DMS153 treated with DMSO at 0.1 percent for 48 hours (cell line): ENCODE data around the gene MIPOL1.
A peak's percentile ranks its signal among the peaks of the same experiment; 100 is the strongest.

Source experiments
- DNase-seq: peaks from one replicate; lab custom pipeline; 2025; ENCODE audit not compliant: unreplicated experiment; lab: John Stamatoyannopoulos, UW

The MIPOL1 gene

DNA sequence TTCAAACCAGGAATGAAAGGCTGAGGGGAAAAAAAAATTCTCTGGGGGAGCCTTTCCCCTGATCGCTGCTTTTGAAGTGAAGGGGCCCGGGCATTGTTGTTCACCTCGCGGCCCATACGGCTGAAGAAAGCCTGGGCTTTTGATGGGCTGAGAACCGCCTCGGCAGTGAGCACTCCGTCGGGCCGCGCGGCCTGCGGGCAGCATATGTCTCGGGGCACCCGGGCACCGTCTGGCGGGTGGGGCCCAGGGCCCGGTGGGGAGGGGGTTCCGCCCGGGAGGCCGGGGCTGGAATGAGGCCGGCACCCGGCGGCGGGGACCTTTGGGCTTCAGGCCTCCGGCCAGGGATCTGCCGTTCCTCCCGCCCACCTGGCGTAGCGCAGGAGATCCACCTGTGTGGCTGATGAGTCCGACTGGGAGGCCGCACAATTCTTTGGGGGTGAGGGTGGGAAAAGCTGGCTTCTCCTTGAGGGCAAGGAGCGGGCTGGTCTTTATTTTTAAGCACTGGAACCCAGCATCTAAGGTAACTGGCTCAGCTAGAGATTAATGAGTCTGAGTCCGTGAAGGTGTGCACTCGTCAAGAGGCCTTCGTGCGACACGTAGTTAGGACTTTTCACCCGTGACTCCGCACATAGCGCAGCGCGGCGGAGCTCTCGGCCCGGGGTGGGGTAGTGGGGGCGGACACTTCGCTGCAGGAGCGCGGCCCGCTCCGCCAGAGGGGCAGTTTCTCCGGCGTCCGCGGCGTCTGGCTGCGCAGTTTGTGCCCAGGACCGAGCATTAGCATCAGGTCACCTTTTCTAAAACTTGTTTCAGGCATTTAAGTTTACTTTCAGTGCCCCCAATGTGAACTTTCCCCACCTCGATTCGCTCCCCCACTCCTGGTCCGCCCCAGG, 386.7 kb downstream of the MIPOL1 start:
- peak; percentile 73 for DNase-seq

DNA sequence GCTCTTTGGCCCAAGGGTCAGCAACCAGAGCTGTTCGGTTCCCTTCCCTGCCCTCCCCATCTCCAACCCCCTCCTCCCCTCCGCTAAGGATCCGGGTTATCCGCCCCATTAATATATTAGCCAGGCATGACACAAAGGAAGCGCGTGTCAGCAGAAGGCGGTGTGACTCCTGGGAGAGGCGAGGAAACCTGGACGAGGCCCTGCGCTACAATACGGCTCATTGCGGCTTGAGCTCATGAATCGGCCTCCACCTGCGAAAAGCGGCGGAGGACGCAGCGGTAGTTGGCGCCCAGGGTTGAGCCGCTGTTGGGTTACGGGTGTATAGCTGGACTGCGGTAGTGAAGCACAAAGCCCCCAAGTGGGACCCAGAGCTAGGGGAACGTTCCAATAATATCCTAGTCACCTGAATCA, 387.4 kb downstream of the MIPOL1 start:
- DNase-seq: peak; percentile 66

DNA sequence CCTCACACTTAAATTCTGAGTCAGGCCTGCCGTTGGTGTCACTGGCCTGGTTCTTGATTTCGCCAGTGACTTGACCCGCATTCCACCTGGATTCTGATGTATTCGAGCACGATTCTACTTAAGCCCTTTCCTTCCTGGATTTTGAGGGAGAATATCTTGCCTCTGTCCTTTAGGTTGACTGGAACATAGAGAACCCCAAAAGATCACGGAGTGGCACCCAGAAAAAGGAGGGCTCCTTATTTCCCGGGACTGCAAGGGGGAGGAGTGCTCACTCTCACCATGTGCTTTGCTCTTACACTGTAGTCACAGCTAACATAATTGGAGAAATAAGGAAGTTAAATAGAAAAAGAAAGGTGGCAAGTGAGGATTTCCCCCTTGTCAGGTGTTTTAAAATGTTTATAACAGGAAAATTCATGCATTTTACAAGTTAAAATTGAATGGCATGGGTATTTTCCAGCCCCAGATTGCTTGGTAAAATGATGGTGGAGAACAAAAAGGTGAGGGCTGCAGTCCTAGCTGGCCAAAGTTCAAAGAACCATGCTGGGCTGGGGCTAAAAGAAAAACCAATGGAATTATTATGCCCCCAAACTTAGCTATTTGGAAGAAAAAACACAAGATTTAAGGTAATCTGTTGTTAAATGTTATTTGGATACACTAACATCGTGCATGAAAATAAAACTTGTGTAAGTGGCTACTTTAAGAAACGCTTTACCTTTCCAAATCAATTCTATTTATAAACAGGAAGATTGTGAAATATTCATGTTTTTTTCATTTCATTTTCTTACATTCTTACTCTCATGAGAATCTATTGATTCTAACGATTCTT, 388.4 kb downstream of the MIPOL1 start:
- DNase-seq: peak; percentile 76

DNA sequence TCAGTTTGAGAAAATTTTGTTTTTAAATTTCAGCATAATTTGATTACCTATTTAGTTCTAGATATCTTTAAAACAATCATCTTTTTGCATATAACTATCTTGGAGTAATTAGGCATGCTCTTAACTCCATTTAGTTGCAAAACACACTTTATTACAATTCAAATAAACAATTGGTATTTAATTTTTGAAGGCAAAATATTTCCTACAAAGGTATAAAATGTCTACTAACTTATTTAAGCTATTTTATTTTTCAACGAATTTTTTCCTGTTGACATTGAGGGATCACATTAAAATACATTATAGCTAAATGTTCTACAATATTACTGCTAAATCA, 389.0 kb downstream of the MIPOL1 start:
- DNase-seq: no peak

DNA sequence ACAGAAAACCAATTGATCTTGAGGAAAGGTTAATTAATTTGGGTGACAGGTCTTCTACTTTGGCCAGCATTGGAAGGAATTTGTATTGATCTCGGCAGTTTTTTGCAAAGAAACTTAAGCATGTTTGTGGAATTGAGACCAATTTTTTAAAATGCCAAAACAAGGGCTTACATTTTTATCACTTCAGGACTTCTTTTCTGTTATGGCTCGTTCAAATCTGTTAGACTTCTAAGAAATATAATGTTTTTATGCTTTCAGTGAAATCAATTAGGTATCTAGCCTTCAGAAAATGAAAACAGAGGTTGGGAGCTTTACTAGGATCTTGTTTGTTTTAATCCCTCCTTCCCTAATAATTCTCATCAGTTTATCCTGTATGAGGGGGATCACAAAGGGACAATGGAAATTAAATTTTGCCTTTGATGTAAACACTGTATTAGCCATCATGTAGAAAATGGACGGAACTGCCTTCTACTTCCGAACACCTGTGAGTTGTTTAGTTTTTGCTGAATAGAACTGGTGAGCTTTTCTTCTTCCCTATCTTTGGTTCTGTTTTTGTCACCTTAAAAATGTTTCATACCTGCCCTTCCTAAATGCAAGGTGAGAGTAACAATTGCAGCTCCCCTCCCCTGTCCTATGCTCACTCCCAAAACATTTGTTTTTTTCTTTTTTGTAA, 389.5 kb downstream of the MIPOL1 start:
- peak; percentile 48 for DNase-seq

DNA sequence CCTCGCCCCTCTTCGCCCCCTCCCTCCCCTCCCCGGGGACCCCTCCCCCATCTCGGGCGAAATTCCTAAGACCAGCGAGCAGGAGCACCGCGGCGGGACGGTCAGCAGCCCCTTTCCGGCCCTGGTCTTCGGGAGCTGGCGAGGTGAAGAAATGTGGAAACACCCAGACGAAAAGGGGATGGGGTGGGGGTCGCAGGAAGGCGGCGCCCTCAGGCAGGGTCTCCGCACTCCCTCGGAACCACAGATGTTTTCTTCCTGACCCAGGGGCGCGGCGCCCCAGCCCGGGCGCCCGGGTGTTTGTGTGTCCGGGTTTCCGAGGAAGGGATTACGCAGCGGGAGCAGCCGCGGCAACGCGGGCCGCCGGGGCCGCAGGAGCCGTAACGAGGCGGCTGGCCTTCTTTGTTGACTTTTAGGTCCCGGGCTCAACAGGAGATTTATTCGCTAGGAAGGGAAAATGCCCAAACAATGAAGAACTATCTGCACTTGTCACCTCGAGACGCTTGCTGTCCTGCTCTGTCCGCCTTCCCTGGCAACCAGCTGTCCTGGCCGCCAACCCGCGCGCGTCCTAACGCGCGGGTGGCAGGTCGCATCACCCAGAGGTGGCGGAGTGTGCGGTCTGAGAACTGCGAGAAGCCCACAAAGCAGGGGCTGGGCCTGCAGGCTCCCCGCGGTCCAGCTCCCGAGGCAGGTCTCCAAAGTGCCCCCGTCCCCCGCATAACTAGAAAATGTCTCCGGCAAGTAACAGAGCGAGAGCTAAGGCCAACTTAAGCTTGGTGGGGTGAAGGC, 390.3 kb downstream of the MIPOL1 start:
- peak; percentile 73 for DNase-seq

DNA sequence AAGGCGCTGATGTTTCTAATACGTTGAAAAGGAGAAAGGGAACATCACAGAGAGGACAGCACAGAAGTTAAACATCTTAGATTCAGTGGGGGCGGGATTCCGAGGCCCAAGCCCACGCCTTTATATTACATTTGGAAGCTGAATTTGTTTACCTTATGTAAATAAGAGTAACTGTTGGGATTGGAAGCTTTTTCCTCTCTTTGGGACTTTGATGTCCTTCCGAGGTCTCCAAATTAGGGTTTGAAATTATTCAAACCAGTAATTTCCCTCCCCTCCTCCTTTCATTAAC, 390.9 kb downstream of the MIPOL1 start:
- peak; percentile 73 for DNase-seq

DNA sequence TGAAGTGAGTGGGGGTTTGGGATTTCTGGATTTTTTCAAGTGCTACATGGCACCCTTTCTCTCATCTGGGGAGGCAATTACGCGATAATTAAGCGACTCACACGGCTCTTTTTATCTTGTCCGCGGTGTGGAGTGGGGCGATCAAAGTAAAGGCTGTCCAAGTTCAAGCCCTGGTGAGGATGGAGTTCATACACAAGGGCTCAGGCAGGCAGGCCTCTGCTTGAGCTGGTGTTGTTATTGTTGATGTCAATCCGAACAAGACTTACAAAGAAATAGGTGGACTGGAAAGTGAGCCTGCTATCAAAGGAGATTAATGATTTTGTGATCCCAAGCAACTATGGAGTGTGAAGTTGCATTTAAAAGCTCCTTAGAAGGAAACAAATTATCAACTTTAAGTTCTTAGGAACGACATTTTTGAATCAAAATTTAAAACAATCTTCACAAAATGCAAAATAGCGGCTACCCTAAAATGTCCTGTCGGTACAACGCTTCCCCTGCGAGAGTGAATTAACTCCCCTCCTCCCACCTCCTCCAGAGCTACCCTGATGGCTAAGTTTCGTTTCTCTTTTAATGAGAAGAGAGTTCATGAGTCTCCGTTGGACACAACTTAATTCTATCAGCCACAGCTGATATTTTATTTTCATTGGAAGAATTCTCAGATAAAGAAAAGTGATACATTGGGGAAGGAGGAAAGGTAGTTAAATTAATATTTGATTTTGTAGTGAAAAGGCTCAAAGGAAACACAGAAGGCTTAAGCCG, 391.4 kb downstream of the MIPOL1 start:
- peak; percentile 69 for DNase-seq

DNA sequence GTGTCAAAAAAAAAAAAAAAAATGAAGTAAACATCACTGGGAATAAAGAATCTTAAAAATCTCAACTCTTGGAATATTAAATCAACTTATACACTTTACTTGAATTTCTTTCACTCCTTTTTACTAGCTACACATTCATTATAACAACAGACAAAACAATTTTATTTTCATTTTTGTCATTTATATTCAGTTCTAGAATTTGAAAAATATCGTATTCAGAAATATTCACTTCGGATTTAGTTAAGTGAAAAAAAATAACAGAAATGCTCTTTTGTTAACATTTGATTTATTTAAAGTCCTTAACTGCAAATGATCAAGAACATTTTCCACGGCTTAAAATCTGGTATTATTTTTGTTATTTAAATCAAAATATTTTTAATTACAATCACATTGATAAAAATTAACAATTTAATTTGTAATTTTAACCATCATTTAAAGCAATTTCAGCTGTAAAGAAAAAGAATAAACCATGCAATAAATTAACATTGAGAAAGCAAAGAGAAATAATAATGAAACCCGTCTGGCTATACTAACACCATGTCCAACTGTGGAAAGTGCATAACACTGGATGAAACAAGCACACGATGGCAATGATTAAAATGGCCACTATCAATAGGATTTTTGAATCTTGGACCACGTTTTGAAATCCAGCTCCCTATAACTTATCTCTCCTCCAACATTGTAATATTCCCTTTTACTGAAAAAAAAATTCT, 392.1 kb downstream of the MIPOL1 start:
- peak; percentile 58 for DNase-seq

DNA sequence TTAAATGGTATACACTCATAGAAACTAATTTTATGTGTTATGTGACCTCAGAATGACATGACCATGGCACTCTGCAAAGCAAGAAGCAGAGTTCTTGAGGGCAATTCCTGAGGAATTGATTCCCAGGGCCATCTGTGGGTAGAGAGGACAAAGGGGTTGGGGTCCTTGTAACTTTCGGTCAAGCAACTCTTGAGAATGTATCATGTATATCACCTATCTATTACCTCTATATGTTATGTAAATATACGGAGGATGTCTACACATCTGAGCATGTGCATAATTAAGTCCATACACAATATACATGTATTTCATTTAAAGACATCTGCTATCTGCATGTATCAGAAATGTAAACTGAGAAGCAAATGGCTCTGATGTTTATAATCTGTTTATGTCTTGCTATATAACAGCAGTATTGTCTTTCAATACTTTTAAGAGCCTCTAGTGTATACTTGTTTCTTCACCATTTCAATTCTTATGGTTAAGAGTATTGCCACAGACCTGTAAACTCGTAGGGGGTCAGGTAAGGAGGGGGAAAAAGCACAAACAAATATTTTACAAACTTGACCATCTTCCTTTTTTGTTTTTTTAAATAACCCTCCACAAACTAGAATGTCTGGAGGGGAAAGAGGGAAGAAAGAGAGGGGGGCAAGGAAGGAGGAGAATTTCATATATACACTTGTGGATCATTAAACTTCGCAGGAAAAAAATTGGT, 392.8 kb downstream of the MIPOL1 start:
- DNase-seq: peak; percentile 73

DNA sequence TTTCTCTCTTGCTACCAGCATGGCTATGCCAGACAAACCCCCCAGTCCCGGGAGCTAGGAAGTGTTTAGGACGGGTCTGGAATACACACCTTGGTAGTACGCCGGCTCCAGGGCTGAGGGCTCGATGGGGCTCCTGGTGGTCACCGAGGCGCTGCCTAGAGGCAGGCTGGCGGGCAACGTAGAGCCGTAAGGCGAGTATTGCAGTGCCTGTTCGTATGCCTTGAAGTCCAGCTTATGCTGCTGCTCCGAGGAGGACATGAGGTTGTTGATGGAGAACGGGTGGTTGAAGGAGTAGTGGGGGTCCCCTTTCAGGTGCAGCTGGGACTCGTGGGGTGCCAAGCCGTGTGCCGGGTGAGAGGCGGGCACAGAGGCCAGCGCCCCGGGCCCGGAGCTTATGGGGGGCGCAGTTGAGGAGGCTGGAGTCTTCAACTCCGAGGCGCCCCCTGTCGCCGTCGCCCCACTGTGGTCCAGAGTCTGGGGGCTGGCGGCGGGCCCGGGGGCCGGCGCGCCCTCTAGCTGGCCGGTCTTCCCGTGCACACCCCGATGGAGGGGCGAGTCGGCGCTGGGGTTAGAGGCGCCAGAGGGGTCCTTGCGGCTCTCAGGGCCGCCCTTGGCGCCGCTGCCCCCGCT, 393.7 kb downstream of the MIPOL1 start:
- peak; percentile 66 for DNase-seq

DNA sequence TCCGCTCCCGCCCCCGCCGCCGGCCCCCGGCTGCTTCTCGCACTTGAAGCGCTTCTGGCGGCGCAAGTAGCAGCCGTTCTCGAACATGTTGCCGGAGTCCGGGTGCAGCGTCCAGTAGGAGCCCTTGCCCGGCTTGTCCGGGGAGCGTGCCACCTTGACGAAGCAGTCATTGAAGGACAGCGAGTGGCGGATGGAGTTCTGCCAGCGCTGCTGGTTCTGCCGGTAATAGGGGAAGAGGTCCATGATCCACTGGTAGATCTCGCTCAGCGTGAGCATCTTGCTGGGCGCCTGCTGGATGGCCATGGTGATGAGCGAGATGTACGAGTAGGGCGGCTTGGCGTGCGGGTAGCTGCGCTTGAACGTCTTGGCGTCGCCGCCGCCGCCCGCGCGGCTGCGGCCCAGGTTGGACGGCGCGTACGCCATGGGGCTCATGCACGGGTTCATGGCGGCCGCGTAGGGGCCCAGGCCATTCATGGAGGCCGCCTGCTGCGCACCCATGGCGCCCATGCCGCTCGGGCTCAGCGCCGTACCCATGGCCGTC, 394.3 kb downstream of the MIPOL1 start:
- no peak for DNase-seq

DNA sequence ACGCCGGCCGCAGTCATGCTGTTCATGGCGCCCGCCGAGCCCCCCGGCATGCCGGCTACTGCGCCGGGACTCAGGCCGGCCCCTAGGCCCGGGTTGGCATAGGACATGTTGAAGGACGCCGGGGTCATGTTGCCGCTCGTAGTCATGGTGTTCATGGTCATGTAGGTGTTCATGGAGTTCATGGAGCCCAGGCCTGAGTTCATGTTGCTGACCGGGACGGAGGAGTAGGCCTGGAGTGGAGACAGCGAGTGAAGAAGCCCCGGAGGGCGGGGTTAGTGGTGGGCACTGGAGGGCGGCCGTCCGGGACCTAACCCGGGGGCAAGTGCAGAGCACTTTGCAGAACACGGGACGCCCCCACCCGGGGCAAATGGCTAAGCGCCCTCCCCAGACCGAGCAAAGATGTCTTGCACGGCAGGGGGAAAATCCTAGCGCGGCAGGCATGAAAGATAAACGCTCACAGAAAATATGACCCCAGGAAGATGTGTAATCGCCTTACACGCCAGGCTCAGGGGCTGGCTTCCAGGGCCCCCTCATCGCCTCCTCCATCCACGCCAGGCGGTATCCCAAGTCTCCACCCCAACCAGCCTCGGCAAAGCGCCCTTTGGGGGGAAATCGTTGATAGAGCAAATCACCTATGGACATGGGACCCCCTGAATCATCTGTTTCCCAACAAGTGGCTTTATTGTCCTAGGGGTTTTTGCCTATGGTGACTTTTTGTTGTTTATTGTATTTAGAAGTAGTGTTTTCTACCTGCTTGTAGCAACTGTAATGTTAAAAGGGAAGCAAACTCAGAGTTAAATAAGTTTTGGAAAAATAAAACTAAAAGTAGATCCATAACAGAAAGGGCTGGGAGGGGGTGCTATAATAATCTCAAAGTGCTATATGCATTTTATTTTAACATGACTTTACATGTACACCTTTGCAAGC, 395.0 kb downstream of the MIPOL1 start:
- DNase-seq: peak; percentile 17

DNA sequence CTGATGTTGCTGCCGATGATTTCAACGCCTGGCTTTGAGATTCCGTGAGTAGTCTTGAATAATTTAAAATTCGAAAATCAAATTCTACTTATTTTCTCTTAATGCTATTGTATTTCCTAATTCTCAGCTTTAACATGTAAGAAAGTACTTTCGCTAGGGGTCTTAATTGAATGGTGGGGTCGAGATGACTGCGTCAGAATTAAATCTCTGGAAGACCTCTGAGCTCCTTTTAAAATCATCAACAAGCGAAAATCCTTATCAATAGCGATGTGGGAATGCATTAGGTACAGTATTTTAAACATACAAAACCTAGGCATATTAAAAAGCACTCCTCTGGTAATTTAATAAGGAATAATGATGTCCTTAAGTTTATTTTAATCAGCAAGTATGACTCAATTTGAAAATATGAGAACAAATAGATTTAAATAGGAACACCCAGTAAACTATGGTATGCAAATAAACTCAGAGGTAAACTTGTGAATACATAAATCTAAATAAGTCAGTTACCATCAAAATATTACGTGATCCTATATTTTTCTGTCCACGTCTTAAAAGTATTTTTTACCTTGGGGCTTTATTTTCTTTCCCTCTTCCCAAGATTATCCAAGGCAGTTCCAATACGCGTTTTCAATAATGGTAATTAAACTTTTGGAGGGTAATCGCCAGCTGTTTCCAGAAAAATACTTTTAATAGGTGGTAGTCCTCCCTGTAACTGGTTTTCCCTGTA, 395.9 kb downstream of the MIPOL1 start:
- no peak for DNase-seq

DNA sequence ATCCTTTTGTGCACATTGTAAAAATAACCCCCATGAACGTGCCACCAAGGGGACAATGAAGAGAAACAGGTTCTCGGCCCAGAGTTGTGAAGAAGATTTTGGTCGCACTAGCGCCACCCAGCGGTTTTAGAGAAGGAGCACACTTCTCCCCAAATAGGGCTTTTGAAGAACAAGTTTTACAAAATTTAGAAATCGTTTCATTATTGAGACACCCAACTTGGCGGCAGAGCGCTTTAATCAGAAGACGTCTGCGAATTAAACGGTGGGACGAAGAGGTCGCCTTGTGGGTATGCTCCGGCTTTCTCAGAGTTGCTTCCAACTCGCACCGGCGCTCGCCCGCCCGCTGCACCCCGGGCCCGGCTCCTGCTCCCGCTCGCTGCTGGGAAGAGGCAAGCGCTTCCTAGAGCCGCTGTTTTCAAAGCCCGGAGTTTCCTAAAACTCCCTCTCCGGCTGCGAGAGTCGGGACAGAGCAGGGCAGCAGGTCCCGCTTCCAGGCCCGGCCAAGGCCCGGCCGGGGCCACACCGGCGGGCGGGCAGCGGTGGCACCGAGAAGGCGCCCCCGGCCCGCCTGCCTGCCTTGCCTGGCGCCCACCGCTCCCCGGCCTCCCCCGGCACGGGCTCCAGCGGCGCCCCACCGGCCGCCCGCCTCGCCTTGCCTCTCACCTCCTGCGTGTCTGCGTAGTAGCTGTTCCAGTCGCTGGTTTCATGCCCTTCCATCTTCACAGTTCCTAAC, 396.7 kb downstream of the MIPOL1 start:
- DNase-seq: peak; percentile 85
